ENCODE data around the gene ARHGEF28.

The ARHGEF28 gene

DNA sequence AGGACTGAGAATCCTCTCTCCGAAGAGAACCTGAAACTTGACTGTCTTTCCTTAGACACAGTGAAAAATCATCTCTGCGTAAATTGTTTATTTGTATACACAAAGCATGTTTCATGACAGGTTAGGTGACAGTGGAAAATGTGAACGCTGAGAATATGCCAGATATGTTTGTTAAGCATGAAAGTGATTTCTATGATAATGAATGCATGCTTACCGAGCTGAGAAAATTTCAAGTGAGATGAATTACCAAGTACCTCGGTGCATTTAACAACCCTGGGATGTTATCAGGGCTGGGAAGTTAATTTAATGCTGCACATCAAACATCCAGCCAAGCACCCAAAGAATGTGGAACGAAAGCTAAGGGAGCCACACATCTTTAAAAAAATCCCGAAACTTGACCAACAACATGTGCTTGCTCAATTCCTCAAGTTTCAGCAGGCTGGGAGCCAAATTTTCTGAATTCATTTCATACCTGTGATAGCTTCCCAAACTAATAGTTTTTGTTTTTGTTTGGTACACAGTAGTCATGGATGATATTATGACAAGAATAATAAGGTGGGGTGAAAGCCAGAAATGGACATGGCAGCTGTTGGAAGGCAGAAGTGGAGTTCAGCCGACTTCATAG lies 336.9 kb downstream of the ARHGEF28 start:
- no peak for DNase-seq (ENCODE audit: low read depth in 2 of 2)

GRCh38 chr5:73964352-73964865 lies 338.4 kb downstream of the ARHGEF28 start:
- no peak for DNase-seq (ENCODE audit: low read depth in 2 of 2)

- DNase-seq (ENCODE audit: low read depth in 2 of 2): no peak
These were observed 340.5 kb downstream of the ARHGEF28 start for GRCh38 chr5:73966451-73966850.

- DNase-seq (ENCODE audit: low read depth in 2 of 2): no peak
These were observed 341.4 kb downstream of the ARHGEF28 start for GRCh38 chr5:73967347-73967746.

- no peak for DNase-seq (ENCODE audit: low read depth in 2 of 2)
These were observed 342.2 kb downstream of the ARHGEF28 start for GRCh38 chr5:73968246-73968645.

DNA sequence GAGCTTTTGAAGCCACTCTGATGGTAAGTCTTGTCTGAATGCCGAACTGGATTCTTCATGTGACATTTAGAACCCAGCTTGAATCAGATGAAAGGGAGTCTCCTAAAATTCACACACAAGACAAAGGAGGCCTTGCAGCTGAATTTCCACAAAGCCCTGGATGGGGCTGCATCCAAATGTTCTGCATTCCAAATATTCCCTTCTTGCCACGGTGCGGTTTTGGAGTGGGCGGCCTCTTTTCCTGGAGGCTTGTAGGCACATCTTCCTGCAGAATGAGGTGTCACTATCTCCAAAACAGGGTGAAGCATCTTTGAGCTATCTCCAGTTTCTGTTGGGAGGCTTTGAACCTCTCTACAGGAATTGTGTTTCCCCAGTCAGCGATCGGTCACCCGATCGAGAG lies 342.7 kb downstream of the ARHGEF28 start:
- no peak for DNase-seq (ENCODE audit: low read depth in 2 of 2)

DNA sequence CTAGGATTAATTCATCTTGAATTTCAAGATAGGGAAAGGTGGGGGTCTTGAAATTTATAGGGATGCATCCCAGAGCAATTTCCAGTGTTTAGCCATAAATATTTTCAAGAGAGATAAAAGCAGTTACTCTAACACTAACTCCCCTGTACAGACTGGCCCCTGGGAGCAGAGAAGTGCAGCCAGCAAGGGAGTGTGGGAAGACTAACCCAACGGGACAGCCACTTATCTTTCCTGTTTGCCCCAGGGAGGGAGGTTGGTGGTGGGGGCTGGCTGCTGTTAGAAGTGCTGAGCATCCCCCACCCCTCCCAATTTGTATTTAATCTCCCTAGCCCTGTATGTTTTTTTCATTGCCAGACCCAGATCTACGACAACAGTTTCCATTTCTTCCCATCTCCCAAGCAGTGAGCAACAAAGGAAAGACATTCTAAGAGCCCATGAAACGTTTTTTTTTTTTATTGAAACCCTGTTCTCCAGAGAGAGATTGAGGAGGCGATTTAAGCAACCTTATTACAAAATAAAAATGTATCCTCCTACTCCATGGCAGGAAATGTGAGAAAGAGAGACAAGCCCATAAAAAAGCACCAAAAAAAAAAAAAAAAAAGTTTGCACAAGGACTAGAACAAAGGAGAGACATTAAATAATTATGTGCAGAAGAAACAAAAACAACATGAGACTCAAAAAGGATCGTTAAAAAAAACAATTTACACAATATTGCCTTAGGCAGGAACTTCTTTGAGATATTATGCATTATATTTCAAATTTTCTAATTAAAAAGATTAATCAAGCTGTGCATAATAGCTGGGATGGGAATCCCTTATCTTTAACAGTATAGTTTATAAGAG lies 343.4 kb downstream of the ARHGEF28 start:
- no peak for DNase-seq (ENCODE audit: low read depth in 2 of 2)

GRCh38 chr5:73971326-73971725 lies 345.3 kb downstream of the ARHGEF28 start:
- no peak for DNase-seq (ENCODE audit: low read depth in 2 of 2)

- DNase-seq (ENCODE audit: low read depth in 2 of 2): no peak
These were observed 347.1 kb downstream of the ARHGEF28 start for GRCh38 chr5:73973135-73973534.

GRCh38 chr5:73974871-73975360 lies 348.9 kb downstream of the ARHGEF28 start:
- DNase-seq (ENCODE audit: low read depth in 2 of 2): no peak

DNA sequence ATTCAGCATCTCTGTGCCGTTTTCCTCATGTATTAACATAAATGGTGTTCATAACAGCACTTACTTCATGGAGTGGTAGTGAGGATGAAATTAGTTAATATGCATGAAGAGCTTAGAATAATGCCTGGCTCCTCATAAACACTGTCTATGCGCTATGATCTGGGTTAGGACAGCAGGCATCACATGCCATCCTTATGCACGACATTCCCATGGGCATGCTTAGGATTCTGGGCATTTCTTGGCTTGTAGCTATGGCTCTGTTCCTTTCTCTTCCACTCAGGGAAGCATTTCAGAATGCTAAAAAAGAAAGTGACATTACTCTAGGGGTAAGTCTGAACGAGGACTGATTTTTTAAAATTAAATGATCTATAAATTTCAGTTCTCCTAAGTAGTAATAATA lies 349.8 kb downstream of the ARHGEF28 start:
- DNase-seq (ENCODE audit: low read depth in 2 of 2): no peak

GRCh38 chr5:73977146-73977545 lies 351.1 kb downstream of the ARHGEF28 start:
- no peak for DNase-seq (ENCODE audit: low read depth in 2 of 2)

DNA sequence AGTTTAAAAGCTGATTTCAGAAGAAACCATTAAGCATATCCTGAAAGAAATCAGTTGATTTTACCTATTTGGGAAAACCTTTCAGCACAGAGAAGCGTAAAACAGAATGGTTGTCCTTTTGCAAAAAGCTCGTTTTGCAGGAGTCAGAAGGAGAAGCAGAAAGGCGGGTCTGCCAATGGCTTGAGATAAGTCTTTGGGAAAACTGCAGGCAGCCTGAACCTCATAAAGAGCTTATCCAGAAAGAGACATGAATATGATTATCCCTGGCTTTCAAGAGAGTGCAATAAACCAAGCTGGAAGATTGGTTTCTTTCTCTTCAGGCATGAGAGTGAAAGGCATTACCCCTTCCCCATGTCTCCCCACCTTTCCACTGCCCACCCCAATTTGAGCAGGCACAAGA lies 353.3 kb downstream of the ARHGEF28 start:
- DNase-seq (ENCODE audit: low read depth in 2 of 2): no peak

DNA sequence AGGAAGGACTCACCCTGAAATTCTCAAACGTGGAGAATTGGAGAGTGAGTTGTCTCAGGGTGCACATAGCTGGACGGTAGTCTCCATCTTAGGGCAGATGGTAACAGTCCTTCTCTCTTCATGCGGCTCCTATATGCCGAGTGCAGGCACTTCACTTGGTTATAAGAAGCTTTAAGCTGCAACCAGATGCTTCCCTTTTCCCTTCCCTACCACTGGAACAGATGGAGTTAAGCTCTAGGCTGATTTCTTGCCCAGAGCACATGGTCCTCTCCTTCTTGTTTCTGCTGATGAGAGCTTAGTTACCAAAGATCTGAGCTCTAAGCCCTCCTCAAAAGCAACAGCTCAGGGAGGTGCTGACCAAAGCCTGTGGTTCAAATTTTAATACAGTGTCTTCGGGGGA lies 355.7 kb downstream of the ARHGEF28 start:
- no peak for DNase-seq (ENCODE audit: low read depth in 2 of 2)

DNA sequence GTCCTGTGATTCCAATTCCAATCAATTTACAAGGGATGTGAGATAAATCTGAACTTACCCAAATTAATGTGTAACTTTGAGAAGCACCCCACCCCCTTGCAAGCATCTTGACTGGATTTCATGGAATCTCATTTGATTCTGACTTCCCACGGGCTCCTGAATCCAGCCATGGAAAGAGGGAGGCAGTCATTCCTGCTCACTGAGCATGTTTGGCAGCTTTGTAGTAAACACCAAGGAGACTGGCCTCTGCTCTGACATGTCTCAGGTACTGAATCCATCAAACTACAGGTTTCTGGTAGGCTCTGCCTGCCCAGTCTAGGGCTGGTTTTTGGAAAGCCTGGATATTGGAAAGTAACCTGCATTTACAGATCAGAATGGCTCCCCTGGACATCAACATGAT lies 357.6 kb downstream of the ARHGEF28 start:
- no peak for DNase-seq (ENCODE audit: low read depth in 2 of 2)

GRCh38 chr5:73985145-73985544 lies 359.1 kb downstream of the ARHGEF28 start:
- no peak for DNase-seq (ENCODE audit: low read depth in 2 of 2)

- no peak for DNase-seq (ENCODE audit: low read depth in 2 of 2)
These were observed 360.7 kb downstream of the ARHGEF28 start for GRCh38 chr5:73986729-73987128.

- no peak for DNase-seq (ENCODE audit: low read depth in 2 of 2)
These were observed 361.9 kb downstream of the ARHGEF28 start for GRCh38 chr5:73987915-73988314.

GRCh38 chr5:73989956-73990355 lies 364.0 kb downstream of the ARHGEF28 start:
- DNase-seq (ENCODE audit: low read depth in 2 of 2): no peak

All from stimulated activated CD8-positive, alpha-beta memory T cell treated with anti-CD3 and anti-CD28 coated beads, Interleukin-15, amount 100 ng/mL, for 48 hours (primary cell).